Liver (tissue), 9 donors: Measurements from ENCODE around the gene LOXL4. TPM values are rescaled to one million over a fixed set of nuclear protein-coding genes. Genes with fewer than 3 reads are reported as not detected.

ENCODE experiments used
- DNase-seq: peaks from one replicate; pipeline ENCODE4 v3.0.0-alpha.2; 2017; ENCODE audit warnings: low spot score
- H3K27ac ChIP-seq, 2 donors: one replicate each; pipeline ENCODE4 v1.7.0; 2013; ENCODE audit warnings: inconsistent platforms in 2 of 2, low read length in 2 of 2, control low read depth in 1 of 2, low read depth in 1 of 2, mild to moderate bottlenecking in 1 of 2
- H3K27me3 ChIP-seq, 4 donors: one replicate each; pipeline versions ENCODE4 v1.6.1 to v1.7.0; 2013; ENCODE audit warnings: low read length in 3 of 4, inconsistent platforms in 1 of 4, mild to moderate bottlenecking in 1 of 4, moderate library complexity in 1 of 4; ENCODE audit not compliant: control insufficient read depth in 4 of 4, insufficient read depth in 4 of 4
- H3K36me3 ChIP-seq, 4 donors: one replicate each; pipeline versions ENCODE4 v1.6.1 to v1.7.0; 2013; ENCODE audit warnings: low read length in 3 of 4, mild to moderate bottlenecking in 3 of 4, low read depth in 1 of 4, moderate library complexity in 1 of 4; ENCODE audit not compliant: control insufficient read depth in 4 of 4, insufficient read depth in 3 of 4
- H3K4me1 ChIP-seq, 4 donors: one replicate each; pipeline versions ENCODE4 v1.6.1 to v1.7.0; 2013; ENCODE audit warnings: low read length in 3 of 4, mild to moderate bottlenecking in 3 of 4, moderate library complexity in 1 of 4; ENCODE audit not compliant: control insufficient read depth in 4 of 4, insufficient read depth in 4 of 4
- H3K4me3 ChIP-seq, 3 donors: one replicate each; pipeline versions ENCODE4 v1.6.1 to v1.7.0; 2013; ENCODE audit warnings: low read length in 3 of 3, control low read depth in 1 of 3, low read depth in 1 of 3, mild to moderate bottlenecking in 1 of 3
- H3K9ac ChIP-seq, 2 donors: one replicate each; pipeline ENCODE4 v1.7.0; 2013; ENCODE audit warnings: low read length in 2 of 2, mild to moderate bottlenecking in 2 of 2, moderate library complexity in 2 of 2, control low read depth in 1 of 2, low read depth in 1 of 2
- H3K9me3 ChIP-seq, 4 donors: one replicate each; pipeline versions ENCODE4 v1.6.1 to v1.7.0; 2013; ENCODE audit warnings: low read length in 3 of 4; ENCODE audit not compliant: control insufficient read depth in 4 of 4
- ATF3 ChIP-seq: IDR thresholded peaks from 2 replicates; pipeline ENCODE4 v1.6.1; 2016; ENCODE audit warnings: antibody characterized with exemption
- CTCF ChIP-seq: fragments of 150-350 bp; IDR thresholded peaks from 2 replicates; pipeline ENCODE4 v1.5.1; 2017; ENCODE audit warnings: improper control_type of control experiment, low read depth, low read length; ENCODE audit not compliant: missing input control
- EGR1 ChIP-seq, 2 donors: IDR thresholded peaks; 2 replicates each; pipeline ENCODE4 v1.6.1; 2016 to 2018; ENCODE audit warnings: antibody characterized with exemption in 2 of 2, low read depth in 2 of 2
- FOXA1 ChIP-seq: IDR thresholded peaks from 2 replicates; pipeline ENCODE4 v1.6.1; 2016; ENCODE audit warnings: antibody characterized with exemption
- FOXA2 ChIP-seq: IDR thresholded peaks from 2 replicates; pipeline ENCODE4 v1.6.1; 2016; ENCODE audit warnings: antibody characterized with exemption
- GABPA ChIP-seq, 2 donors: IDR thresholded peaks in 1 of 2; conservative IDR thresholded peaks in 1 of 2; 2 replicates each; pipeline ENCODE4 v1.6.1; 2016; ENCODE audit warnings: antibody characterized with exemption in 2 of 2, mild to moderate bottlenecking in 1 of 2, moderate library complexity in 1 of 2
- HNF4A ChIP-seq, 2 donors: conservative IDR thresholded peaks; 2 replicates each; pipeline ENCODE4 v1.6.1; 2016; ENCODE audit warnings: antibody characterized with exemption in 2 of 2, mild to moderate bottlenecking in 2 of 2
- HNF4G ChIP-seq: IDR thresholded peaks from 2 replicates; pipeline ENCODE4 v1.6.1; 2016; ENCODE audit warnings: antibody characterized with exemption
- JUND ChIP-seq, 2 donors: IDR thresholded peaks; 2 replicates each; pipeline ENCODE4 v1.6.1; 2016; ENCODE audit warnings: antibody characterized with exemption in 2 of 2
- NR2F2 ChIP-seq: IDR thresholded peaks from 2 replicates; pipeline ENCODE4 v1.6.1; 2016; ENCODE audit warnings: antibody characterized with exemption
- REST ChIP-seq: IDR thresholded peaks from 2 replicates; pipeline ENCODE4 v1.6.1; 2016; ENCODE audit warnings: antibody characterized with exemption, mild to moderate bottlenecking
- RXRA ChIP-seq, 2 donors: IDR thresholded peaks; 2 replicates each; pipeline ENCODE4 v1.6.1; 2017 to 2018; ENCODE audit warnings: antibody characterized with exemption in 2 of 2, mild to moderate bottlenecking in 1 of 2
- SP1 ChIP-seq: IDR thresholded peaks from 2 replicates; pipeline ENCODE4 v1.6.1; 2018; ENCODE audit warnings: antibody characterized with exemption, mild to moderate bottlenecking
- TAF1 ChIP-seq: conservative IDR thresholded peaks from 2 replicates; pipeline ENCODE4 v1.6.1; 2016; ENCODE audit warnings: antibody characterized with exemption, mild to moderate bottlenecking
- YY1 ChIP-seq: IDR thresholded peaks from 2 replicates; pipeline ENCODE4 v1.6.1; 2016; ENCODE audit warnings: antibody characterized with exemption, mild to moderate bottlenecking
- ZBTB33 ChIP-seq: IDR thresholded peaks from 2 replicates; pipeline ENCODE4 v1.6.1; 2016; ENCODE audit warnings: antibody characterized with exemption
- WGBS: extraction: QIAGEN DNeasy Blood & Tissue Kit; methylation state at CpG from one replicate; pipeline ENCODE4 v1.1.7; 2013; 5-methylcytosine and 5-hydroxymethylcytosine counted together
- polyA plus RNA-seq, 2 donors: library from polyadenylated mRNA; stranded (reverse) in 1 of 2; unstranded in 1 of 2; fragments of 200-250 nt in 1 of 2; fragments of >200 nt in 1 of 2; fragmentation: Nextera tagmentation in 1 of 2; extraction: Ambion mirVana in 1 of 2; gene quantifications; one replicate each; pipeline versions ENCODE4 v1.2.1 to v1.2.3, GENCODE V29; 2013 to 2015
- total RNA-seq, 2 donors: library from RNA; depleted of rRNA; stranded (reverse); fragments of >200 nt; gene quantifications; one replicate each; pipeline ENCODE4 v1.2.3, GENCODE V29; 2014
- TF ChIP-seq, protein P1 (sequence below): IDR thresholded peaks from 2 replicates; pipeline ENCODE4 v1.6.1; 2016; ENCODE audit warnings: antibody characterized with exemption
- donor health status: healthy.
- donor health status: healthy.
- donor health status: healthy.
- donor health status: healthy.
- donor health status: healthy.

Gene LOXL4
- total and polyA plus RNA-seq, 4 donors, result 0.38 to 18.5 (median 1.0) TPM

DNA sequence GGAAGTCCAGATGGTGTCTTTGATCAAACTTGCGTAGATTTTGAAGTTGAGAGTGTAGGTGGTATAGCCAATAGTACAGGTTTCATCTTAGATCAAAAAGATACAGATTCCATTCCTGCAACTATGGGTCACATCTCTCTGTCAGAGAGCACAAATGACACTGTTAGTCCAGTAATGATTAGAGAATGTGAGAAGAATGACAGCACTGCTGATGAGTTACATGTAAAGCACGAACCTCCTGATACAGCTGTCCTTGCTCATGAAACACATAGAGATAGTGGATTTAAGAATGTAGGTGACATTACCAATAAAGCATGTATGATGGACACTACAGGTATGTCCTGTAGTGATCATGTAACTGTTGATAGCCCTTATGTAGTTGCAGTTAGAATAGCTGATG, 59.1 kb downstream of the LOXL4 start:
- DNase-seq, result no peak
- no peaks in the 10 kb centered on the region for H3K27me3 ChIP-seq
- H3K9me3 ChIP-seq, result no peaks in the 10 kb centered on the region
- H3K27ac ChIP-seq, result no peak overlapping the region
- H3K4me1 ChIP-seq, result no peaks in the 10 kb centered on the region
- peaks cover 0 to 16% (median 6%) of the 10 kb centered on the region in 4 donors for H3K36me3 ChIP-seq
- no peak overlapping the region for H3K9ac ChIP-seq
- TF ChIP-seq FOXA2 (no peak), HNF4G (no peak)
- H3K4me3 ChIP-seq, result no peak overlapping the region
- WGBS, result 94% methylated on average over 2 of the region's 2 CpGs

GRCh38 chr10:98205351-98205750, 62.6 kb downstream of the LOXL4 start:
- DNase-seq, result no peak
- Histone ChIP-seq H3K27ac (no peak overlapping the region), H3K27me3 (no peaks in the 10 kb centered on the region), H3K9me3 (no peaks in the 10 kb centered on the region), H3K9ac (no peak overlapping the region), H3K4me1 (no peaks in the 10 kb centered on the region), H3K36me3 (peaks cover 0 to 16% (median 6%) of the 10 kb centered on the region in 4 donors), H3K4me3 (no peak overlapping the region)
- WGBS, result 95% methylated on average over 2 of the region's 2 CpGs
- TF ChIP-seq ATF3, result no peak
- no peak for TF ChIP-seq CTCF
- no peak for TF ChIP-seq NR2F2
- no peak for TF ChIP-seq HNF4G
- TF ChIP-seq GABPA (IDR thresholded peaks at IDR 0.05 in 1 of 2, conservative IDR thresholded peaks at IDR 0.05 in 1 of 2), result no peak
- TF ChIP-seq FOXA1, result no peak
- no peak for TF ChIP-seq JUND (IDR thresholded peaks at IDR 0.05)
- TF ChIP-seq YY1, result no peak
- TF ChIP-seq ZBTB33, result no peak
- TF ChIP-seq TAF1, result no peak
- TF ChIP-seq, protein P1, sequence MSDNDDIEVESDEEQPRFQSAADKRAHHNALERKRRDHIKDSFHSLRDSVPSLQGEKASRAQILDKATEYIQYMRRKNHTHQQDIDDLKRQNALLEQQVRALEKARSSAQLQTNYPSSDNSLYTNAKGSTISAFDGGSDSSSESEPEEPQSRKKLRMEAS, result no peak
- no peak for TF ChIP-seq HNF4A (conservative IDR thresholded peaks at IDR 0.05)
- TF ChIP-seq REST, result no peak
- TF ChIP-seq RXRA (IDR thresholded peaks at IDR 0.05), result no peak
- TF ChIP-seq SP1, result no peak
- TF ChIP-seq EGR1 (IDR thresholded peaks at IDR 0.05; ENCODE audit: low read depth in 2 of 2), result no peak
- no peak for TF ChIP-seq FOXA2
